Loucy (cell line): Measurements from ENCODE around the gene DIDO1.

Experiments used
- CTCF ChIP-seq: fragments of 200-600 bp; sonication (generic); conservative IDR thresholded peaks from 2 replicates; pipeline ENCODE4 v1.5.1; 2014; ENCODE audit warnings: mild to moderate bottlenecking, antibody characterized with exemption, low read length
- EZH2phosphoT487 ChIP-seq: fragments of 200-600 bp; IDR thresholded peaks from 2 replicates; pipeline ENCODE4 v1.6.1; 2018; ENCODE audit warnings: antibody characterized with exemption, mild to moderate bottlenecking, moderate library complexity, borderline replicate concordance

- TF ChIP-seq CTCF (no peak), EZH2phosphoT487 (no peak)
Measured at GRCh38 chr20:62841705-62842212, 84.5 kb downstream of the DIDO1 start.
